Loucy (cell line): Measurements from ENCODE around the gene AZGP1.

Source experiments
- H2AFZ ChIP-seq: fragments of 200-600 bp; sonication (generic); 2 replicates; pipeline ENCODE4 v1.6.0; 2016; ENCODE audit warnings: antibody characterized with exemption, mild to moderate bottlenecking, low read length, moderate library complexity
- H3F3A ChIP-seq: fragments of 200-600 bp; 2 replicates; pipeline ENCODE4 v1.6.0; 2016; ENCODE audit warnings: antibody characterized with exemption, low read depth, mild to moderate bottlenecking
- H3K27me3 ChIP-seq: fragments of 200-600 bp; sonication (generic); 2 replicates; pipeline ENCODE4 v1.6.1; 2014; ENCODE audit warnings: low read length, mild to moderate bottlenecking; ENCODE audit not compliant: insufficient read depth, poor library complexity, severe bottlenecking
- H3K36me3 ChIP-seq: fragments of 200-600 bp; sonication (generic); 2 replicates; pipeline ENCODE4 v1.6.1; 2016; ENCODE audit warnings: low read length; ENCODE audit not compliant: insufficient read depth
- H3K4me1 ChIP-seq: fragments of 200-600 bp; sonication (generic); 2 replicates; pipeline ENCODE4 v1.5.1; 2014; ENCODE audit warnings: low read length, mild to moderate bottlenecking; ENCODE audit not compliant: insufficient read depth, poor library complexity, severe bottlenecking
- H3K4me2 ChIP-seq: fragments of 200-600 bp; sonication (generic); 2 replicates; pipeline ENCODE4 v1.6.0; 2014; ENCODE audit warnings: antibody characterized with exemption, low read length, low read depth, mild to moderate bottlenecking; ENCODE audit not compliant: poor library complexity, severe bottlenecking
- H3K4me3 ChIP-seq: fragments of 200-600 bp; sonication (generic); 2 replicates; pipeline ENCODE4 v1.5.1; 2014; ENCODE audit warnings: low read length, mild to moderate bottlenecking, mixed read lengths; ENCODE audit not compliant: poor library complexity, severe bottlenecking
- H3K79me2 ChIP-seq: fragments of 200-600 bp; sonication (generic); 2 replicates; pipeline ENCODE4 v1.6.1; 2014; ENCODE audit warnings: low read length; ENCODE audit not compliant: insufficient read depth
- H3K9ac ChIP-seq: fragments of 200-600 bp; sonication (generic); 2 replicates; pipeline ENCODE4 v1.6.0; 2014; ENCODE audit warnings: mild to moderate bottlenecking, low read depth, low read length, moderate library complexity; ENCODE audit not compliant: poor library complexity, severe bottlenecking
- H3K9me2 ChIP-seq: fragments of 200-600 bp; sonication (generic); replicated peaks from 2 replicates; pipeline ENCODE4 v1.6.1; 2016; ENCODE audit warnings: low read depth, low read length, mixed read lengths
- H3K9me3 ChIP-seq: fragments of 200-600 bp; sonication (generic); 2 replicates; pipeline ENCODE4 v1.6.1; 2014; ENCODE audit warnings: mild to moderate bottlenecking, antibody characterized with exemption, low read length, low read depth; ENCODE audit not compliant: insufficient read depth
- H4K20me1 ChIP-seq: fragments of 200-600 bp; sonication (generic); 2 replicates; pipeline ENCODE4 v1.6.0; 2014; ENCODE audit warnings: antibody characterized with exemption, low read length, mild to moderate bottlenecking; ENCODE audit not compliant: insufficient read depth, poor library complexity, severe bottlenecking
- EZH2phosphoT487 ChIP-seq: fragments of 200-600 bp; IDR thresholded peaks from 2 replicates; pipeline ENCODE4 v1.6.1; 2018; ENCODE audit warnings: antibody characterized with exemption, mild to moderate bottlenecking, moderate library complexity, borderline replicate concordance
- TF ChIP-seq, protein P1 (sequence below): fragments of 200-600 bp; sonication (generic); conservative IDR thresholded peaks from 2 replicates; pipeline ENCODE4 v1.5.1; 2014; ENCODE audit warnings: mild to moderate bottlenecking, antibody characterized with exemption, low read length

Gene AZGP1

DNA sequence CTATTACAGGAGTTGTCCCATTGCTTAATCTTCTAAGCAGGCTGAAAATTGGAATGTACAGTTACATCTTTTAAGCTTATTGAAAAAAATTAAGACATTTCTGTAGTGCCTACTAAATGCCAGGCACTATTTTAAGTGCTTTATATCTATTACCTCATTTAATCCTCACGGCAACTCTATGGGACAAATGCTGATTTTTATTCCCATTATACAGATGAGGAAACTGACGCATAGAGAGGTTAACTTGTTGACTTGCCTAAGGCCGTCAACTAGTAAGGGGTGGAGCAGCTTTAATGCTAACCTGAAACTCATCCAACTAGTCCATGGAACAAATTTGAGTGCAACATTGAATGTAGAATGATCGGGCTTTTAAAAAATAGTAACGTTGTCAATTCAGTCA lies 42.0 kb upstream of the AZGP1 start:
- TF ChIP-seq, protein P1, sequence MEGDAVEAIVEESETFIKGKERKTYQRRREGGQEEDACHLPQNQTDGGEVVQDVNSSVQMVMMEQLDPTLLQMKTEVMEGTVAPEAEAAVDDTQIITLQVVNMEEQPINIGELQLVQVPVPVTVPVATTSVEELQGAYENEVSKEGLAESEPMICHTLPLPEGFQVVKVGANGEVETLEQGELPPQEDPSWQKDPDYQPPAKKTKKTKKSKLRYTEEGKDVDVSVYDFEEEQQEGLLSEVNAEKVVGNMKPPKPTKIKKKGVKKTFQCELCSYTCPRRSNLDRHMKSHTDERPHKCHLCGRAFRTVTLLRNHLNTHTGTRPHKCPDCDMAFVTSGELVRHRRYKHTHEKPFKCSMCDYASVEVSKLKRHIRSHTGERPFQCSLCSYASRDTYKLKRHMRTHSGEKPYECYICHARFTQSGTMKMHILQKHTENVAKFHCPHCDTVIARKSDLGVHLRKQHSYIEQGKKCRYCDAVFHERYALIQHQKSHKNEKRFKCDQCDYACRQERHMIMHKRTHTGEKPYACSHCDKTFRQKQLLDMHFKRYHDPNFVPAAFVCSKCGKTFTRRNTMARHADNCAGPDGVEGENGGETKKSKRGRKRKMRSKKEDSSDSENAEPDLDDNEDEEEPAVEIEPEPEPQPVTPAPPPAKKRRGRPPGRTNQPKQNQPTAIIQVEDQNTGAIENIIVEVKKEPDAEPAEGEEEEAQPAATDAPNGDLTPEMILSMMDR, result no peak
- no peak for TF ChIP-seq EZH2phosphoT487
- Histone ChIP-seq H3K27me3 (no peaks in the 10 kb centered on the region), H3K4me3 (peak overlapping the region; percentile 80), H3K9ac (no peak overlapping the region), H3K4me1 (peaks cover 23% of the 10 kb centered on the region), H3K79me2 (peaks cover 66% of the 10 kb centered on the region), H3K9me3 (no peaks in the 10 kb centered on the region), H4K20me1 (peaks cover 37% of the 10 kb centered on the region), H3K9me2 (no peaks in the 10 kb centered on the region), H3K4me2 (peak overlapping the region; percentile 91), H3F3A (no peaks in the 10 kb centered on the region), H3K36me3 (peaks cover 3% of the 10 kb centered on the region; the same call in 1 of the 2 replicates), H2AFZ (no peak overlapping the region)

- Histone ChIP-seq H4K20me1 (peaks cover 33% of the 10 kb centered on the region), H3K4me1 (peaks cover 23% of the 10 kb centered on the region), H3K4me2 (peak overlapping the region; percentile 91), H3K9me2 (no peaks in the 10 kb centered on the region), H2AFZ (no peak overlapping the region), H3F3A (no peaks in the 10 kb centered on the region), H3K36me3 (no peaks in the 10 kb centered on the region), H3K9me3 (no peaks in the 10 kb centered on the region), H3K9ac (peak overlapping the region; percentile 77), H3K79me2 (peaks cover 64% of the 10 kb centered on the region), H3K27me3 (no peaks in the 10 kb centered on the region), H3K4me3 (peak overlapping the region; percentile 80)
- no peak for TF ChIP-seq EZH2phosphoT487
- TF ChIP-seq, protein P1, result no peak
Measured at GRCh38 chr7:100017300-100017699, 41.5 kb upstream of the AZGP1 start.

DNA sequence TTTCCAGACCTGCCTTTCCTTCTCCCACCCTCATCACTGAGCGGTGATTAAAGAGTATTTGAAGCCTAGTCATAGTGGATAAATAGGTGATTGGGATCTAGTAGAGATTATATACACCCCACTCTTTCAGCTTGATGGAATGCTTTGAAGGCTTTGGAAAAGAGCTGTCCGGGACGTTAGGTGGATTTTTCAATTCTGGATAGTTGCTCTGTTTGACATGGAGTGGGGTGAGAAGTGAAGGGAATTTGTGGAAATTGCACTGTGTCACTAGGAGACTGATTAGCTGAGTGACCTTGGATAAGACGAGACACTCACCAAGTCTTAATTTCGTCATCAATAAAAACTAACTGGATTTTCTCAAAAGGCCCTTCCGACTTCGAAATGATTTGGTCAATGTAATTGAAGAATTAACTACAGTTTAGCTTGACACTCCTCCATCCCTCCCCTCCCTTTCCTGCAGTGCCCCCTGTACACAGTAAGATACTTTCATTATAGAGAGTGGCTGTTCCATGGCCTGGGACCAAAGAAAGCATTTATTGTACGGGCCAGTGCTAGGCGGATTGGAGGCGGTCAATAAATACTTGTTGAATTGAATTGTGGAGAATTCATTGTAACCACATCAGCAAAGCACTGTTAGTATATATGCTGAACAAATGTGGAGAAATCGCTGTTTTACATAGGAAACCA lies 40.5 kb upstream of the AZGP1 start:
- H2AFZ ChIP-seq, result no peak overlapping the region

More for the DNA sequence above, 40.5 kb upstream of the AZGP1 start:
- H3K4me3 ChIP-seq, result peak overlapping the region; percentile 80
- H3K9me3 ChIP-seq, result no peaks in the 10 kb centered on the region
- H3K36me3 ChIP-seq, result no peaks in the 10 kb centered on the region
- H3K4me1 ChIP-seq, result peaks cover 23% of the 10 kb centered on the region
- peak overlapping the region; percentile 77 for H3K9ac ChIP-seq
- no peak for TF ChIP-seq EZH2phosphoT487
- TF ChIP-seq, protein P1, result 0 out of 2 replicates have a peak, but pooled peaks have one; percentile 12
- H3K9me2 ChIP-seq, result no peaks in the 10 kb centered on the region
- H4K20me1 ChIP-seq, result peaks cover 33% of the 10 kb centered on the region
- peak overlapping the region; percentile 91 for H3K4me2 ChIP-seq
- no peaks in the 10 kb centered on the region for H3F3A ChIP-seq
- peaks cover 55% of the 10 kb centered on the region for H3K79me2 ChIP-seq
- no peaks in the 10 kb centered on the region for H3K27me3 ChIP-seq
